ENCODE data around the gene CACNA1B. TPM values are rescaled to one million over a fixed set of nuclear protein-coding genes. Genes with fewer than 3 reads are reported as not detected.

The CACNA1B gene
- total RNA-seq, 1 experiment from 2014 or later, result 1.7 TPM

DNA sequence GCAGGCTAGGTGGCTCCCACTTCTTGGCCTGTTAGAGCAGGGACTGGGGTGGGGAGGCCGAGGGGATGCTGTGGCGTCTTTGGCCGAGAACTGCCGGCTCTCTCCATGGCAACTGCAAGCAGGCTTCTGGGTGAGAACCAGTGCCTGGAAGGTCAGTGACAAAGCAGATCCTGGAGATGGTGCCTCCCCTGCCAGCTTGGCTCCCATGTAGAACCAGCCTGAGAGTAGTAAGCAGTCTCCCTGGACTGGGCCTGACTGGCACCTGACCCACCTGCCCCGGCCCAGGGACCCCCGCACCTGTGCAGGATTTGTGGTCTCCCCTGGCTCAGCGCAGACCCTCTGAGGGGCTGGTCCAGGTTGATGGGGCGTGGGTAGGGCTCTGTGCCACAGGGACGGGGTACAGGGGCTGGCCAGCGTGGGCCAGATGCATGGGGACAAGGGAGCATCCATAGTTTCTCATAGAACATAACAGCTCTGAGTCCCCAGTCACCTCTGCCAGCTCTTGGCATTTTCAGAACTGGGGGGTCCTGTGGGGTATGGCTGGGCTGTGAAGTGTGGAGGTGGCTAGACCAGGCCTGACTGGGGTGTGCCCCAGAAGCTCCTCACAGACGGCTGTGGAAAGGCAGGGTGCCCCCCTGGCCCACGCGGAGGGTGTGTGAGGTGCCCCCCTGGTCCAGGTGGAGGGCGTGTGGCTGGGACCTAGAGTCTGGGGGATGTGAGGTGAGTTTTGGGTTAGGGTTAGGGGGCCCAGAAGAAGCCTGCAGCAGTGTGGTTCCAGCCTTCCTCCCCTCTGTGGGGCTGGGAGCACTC lies 22.2 kb downstream of the CACNA1B start:
- H3K9me2 ChIP-seq (ENCODE audit: insufficient read depth), result no peaks in the 10 kb centered on the region
- H3K9me3 ChIP-seq (ENCODE audit: control insufficient read depth in 1 of 2, insufficient read depth in 1 of 2, low read depth in 1 of 2, low read length in 2 of 2), result no peaks in the 10 kb centered on the region
- intact Hi-C loops (cut with micrococcal nuclease), result no loop called here
- H3K4me2 ChIP-seq (ENCODE audit: low read length), result no peak overlapping the region
- TF ChIP-seq, protein P1, sequence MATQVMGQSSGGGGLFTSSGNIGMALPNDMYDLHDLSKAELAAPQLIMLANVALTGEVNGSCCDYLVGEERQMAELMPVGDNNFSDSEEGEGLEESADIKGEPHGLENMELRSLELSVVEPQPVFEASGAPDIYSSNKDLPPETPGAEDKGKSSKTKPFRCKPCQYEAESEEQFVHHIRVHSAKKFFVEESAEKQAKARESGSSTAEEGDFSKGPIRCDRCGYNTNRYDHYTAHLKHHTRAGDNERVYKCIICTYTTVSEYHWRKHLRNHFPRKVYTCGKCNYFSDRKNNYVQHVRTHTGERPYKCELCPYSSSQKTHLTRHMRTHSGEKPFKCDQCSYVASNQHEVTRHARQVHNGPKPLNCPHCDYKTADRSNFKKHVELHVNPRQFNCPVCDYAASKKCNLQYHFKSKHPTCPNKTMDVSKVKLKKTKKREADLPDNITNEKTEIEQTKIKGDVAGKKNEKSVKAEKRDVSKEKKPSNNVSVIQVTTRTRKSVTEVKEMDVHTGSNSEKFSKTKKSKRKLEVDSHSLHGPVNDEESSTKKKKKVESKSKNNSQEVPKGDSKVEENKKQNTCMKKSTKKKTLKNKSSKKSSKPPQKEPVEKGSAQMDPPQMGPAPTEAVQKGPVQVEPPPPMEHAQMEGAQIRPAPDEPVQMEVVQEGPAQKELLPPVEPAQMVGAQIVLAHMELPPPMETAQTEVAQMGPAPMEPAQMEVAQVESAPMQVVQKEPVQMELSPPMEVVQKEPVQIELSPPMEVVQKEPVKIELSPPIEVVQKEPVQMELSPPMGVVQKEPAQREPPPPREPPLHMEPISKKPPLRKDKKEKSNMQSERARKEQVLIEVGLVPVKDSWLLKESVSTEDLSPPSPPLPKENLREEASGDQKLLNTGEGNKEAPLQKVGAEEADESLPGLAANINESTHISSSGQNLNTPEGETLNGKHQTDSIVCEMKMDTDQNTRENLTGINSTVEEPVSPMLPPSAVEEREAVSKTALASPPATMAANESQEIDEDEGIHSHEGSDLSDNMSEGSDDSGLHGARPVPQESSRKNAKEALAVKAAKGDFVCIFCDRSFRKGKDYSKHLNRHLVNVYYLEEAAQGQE (IDR thresholded peaks at IDR 0.05; ENCODE audit: low read depth), result no peak
- TF ChIP-seq, protein P2, sequence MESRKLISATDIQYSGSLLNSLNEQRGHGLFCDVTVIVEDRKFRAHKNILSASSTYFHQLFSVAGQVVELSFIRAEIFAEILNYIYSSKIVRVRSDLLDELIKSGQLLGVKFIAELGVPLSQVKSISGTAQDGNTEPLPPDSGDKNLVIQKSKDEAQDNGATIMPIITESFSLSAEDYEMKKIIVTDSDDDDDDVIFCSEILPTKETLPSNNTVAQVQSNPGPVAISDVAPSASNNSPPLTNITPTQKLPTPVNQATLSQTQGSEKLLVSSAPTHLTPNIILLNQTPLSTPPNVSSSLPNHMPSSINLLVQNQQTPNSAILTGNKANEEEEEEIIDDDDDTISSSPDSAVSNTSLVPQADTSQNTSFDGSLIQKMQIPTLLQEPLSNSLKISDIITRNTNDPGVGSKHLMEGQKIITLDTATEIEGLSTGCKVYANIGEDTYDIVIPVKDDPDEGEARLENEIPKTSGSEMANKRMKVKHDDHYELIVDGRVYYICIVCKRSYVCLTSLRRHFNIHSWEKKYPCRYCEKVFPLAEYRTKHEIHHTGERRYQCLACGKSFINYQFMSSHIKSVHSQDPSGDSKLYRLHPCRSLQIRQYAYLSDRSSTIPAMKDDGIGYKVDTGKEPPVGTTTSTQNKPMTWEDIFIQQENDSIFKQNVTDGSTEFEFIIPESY (IDR thresholded peaks at IDR 0.05; ENCODE audit: extremely low read depth, insufficient replicate concordance, low read length), result no peak
- TF ChIP-seq ZFX (IDR thresholded peaks at IDR 0.05), result no peak
- no peak for TF ChIP-seq SP1 (IDR thresholded peaks at IDR 0.05; ENCODE audit: low read depth)
- TF ChIP-seq SIN3A (IDR thresholded peaks at IDR 0.05; ENCODE audit: low read depth), result no peak
- no peak for TF ChIP-seq YY1 (IDR thresholded peaks at IDR 0.05; ENCODE audit: extremely low read depth, insufficient replicate concordance, low read depth, low read length)
- no peaks in the 10 kb centered on the region for H3K36me3 ChIP-seq (ENCODE audit: control insufficient read depth in 1 of 2, insufficient read depth in 2 of 2, low read length in 2 of 2)
- ChIA-PET POLR2A (no interaction called here), CTCF (no interaction called here), RAD21 (ENCODE audit: low non-redundant PET in 1 of 2, low total read pairs in 2 of 2, uncharacterized antibody in 2 of 2, unreplicated experiment in 2 of 2) (no interaction called here)
- no TSS peak for BruUV-seq (replicated peaks)
- H3K4me1 ChIP-seq (ENCODE audit: control insufficient read depth in 1 of 2, insufficient read depth in 2 of 2, low read length in 2 of 2), result no peaks in the 10 kb centered on the region
- no peak overlapping the region for H3K4me3 ChIP-seq (replicated peaks in 1 of 2; ENCODE audit: low read depth in 1 of 2, low read length in 2 of 2)
- no peak overlapping the region for H2AFZ ChIP-seq (ENCODE audit: low read depth, low read length, poor library complexity, severe bottlenecking)
- no peak for DNase-seq (ENCODE audit: low read depth, low spot score)
- H4K20me1 ChIP-seq (ENCODE audit: insufficient read depth), result no peaks in the 10 kb centered on the region
- H3K9ac ChIP-seq (ENCODE audit: low read length), result no peak overlapping the region
- no peak overlapping the region for H3K27ac ChIP-seq (ENCODE audit: low read depth, low read length)
- H3K27me3 ChIP-seq (ENCODE audit: insufficient read depth, low read length), result peaks cover 12% of the 10 kb centered on the region; the same call in 1 of the 2 replicates
- no peak for ATAC-seq
- no peaks in the 10 kb centered on the region for H3K79me2 ChIP-seq (ENCODE audit: insufficient read depth, low read length)
